ENCODE results near the gene ZNF605. TPM values are rescaled to one million over a fixed set of nuclear protein-coding genes. Genes with fewer than 3 reads are reported as not detected.

ZNF605 gene
- total RNA-seq, 1 experiment from 2014 or later = 20.6 TPM

DNA sequence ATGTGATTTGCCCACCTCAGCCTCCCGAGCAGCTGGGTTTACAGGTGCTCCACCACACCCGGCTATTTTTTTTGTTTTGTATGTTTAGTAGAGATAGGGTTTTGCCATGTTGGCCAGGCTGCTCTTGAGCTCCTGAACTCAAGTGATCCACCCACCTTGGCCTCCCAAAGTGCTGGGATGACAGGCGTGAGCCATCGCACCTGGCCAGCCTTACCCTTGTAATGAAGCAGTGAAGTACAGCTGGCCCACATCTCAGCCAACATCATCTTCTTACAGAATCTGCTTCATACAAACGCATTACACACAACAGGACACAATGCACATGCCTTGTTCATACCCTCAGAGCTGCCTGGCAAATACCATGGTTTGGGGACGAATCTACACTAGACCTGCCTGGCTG is 37.4 kb downstream of the ZNF605 start:
- H3K9me3 ChIP-seq (ENCODE audit: control insufficient read depth, insufficient read depth, low read depth, low read length) = peaks cover 49% of the 10 kb centered on the region
- no peak overlapping the region for H3K27ac ChIP-seq (ENCODE audit: low read length)
- TF ChIP-seq TCF7L2 (IDR thresholded peaks at IDR 0.05; ENCODE audit: low read depth, low read length) (no peak), POLR2AphosphoS5 (IDR thresholded peaks at IDR 0.05; ENCODE audit: low read depth, low read length) (no peak), SIN3A (IDR thresholded peaks at IDR 0.05; ENCODE audit: borderline replicate concordance, insufficient read depth, low read depth, low read length) (no peak)
- TF ChIP-seq, protein P1, sequence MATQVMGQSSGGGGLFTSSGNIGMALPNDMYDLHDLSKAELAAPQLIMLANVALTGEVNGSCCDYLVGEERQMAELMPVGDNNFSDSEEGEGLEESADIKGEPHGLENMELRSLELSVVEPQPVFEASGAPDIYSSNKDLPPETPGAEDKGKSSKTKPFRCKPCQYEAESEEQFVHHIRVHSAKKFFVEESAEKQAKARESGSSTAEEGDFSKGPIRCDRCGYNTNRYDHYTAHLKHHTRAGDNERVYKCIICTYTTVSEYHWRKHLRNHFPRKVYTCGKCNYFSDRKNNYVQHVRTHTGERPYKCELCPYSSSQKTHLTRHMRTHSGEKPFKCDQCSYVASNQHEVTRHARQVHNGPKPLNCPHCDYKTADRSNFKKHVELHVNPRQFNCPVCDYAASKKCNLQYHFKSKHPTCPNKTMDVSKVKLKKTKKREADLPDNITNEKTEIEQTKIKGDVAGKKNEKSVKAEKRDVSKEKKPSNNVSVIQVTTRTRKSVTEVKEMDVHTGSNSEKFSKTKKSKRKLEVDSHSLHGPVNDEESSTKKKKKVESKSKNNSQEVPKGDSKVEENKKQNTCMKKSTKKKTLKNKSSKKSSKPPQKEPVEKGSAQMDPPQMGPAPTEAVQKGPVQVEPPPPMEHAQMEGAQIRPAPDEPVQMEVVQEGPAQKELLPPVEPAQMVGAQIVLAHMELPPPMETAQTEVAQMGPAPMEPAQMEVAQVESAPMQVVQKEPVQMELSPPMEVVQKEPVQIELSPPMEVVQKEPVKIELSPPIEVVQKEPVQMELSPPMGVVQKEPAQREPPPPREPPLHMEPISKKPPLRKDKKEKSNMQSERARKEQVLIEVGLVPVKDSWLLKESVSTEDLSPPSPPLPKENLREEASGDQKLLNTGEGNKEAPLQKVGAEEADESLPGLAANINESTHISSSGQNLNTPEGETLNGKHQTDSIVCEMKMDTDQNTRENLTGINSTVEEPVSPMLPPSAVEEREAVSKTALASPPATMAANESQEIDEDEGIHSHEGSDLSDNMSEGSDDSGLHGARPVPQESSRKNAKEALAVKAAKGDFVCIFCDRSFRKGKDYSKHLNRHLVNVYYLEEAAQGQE (IDR thresholded peaks at IDR 0.05; ENCODE audit: insufficient read depth in 1 of 2, low read depth in 2 of 2, low read length in 1 of 2) = no peak
- TF ChIP-seq, protein P2, sequence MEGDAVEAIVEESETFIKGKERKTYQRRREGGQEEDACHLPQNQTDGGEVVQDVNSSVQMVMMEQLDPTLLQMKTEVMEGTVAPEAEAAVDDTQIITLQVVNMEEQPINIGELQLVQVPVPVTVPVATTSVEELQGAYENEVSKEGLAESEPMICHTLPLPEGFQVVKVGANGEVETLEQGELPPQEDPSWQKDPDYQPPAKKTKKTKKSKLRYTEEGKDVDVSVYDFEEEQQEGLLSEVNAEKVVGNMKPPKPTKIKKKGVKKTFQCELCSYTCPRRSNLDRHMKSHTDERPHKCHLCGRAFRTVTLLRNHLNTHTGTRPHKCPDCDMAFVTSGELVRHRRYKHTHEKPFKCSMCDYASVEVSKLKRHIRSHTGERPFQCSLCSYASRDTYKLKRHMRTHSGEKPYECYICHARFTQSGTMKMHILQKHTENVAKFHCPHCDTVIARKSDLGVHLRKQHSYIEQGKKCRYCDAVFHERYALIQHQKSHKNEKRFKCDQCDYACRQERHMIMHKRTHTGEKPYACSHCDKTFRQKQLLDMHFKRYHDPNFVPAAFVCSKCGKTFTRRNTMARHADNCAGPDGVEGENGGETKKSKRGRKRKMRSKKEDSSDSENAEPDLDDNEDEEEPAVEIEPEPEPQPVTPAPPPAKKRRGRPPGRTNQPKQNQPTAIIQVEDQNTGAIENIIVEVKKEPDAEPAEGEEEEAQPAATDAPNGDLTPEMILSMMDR (IDR thresholded peaks at IDR 0.05) = no peak
- DNase-seq (ENCODE audit: low read depth, low spot score) (no peak), ATAC-seq (no peak)
- H3K27me3 ChIP-seq (ENCODE audit: control insufficient read depth, insufficient read depth, low read length) = no peaks in the 10 kb centered on the region
- CTCF ChIA-PET = no interaction called here
- BruUV-seq (replicated peaks) = no TSS peak
- no peaks in the 10 kb centered on the region for H3K4me1 ChIP-seq (ENCODE audit: control insufficient read depth, insufficient read depth, low read length)
- in situ Hi-C loops (cut with HindIII; ENCODE audit: low pct_unique_long_range_greater_than_20kb, low sequenced_read_pairs) (no loop called here), intact Hi-C loops (cut with micrococcal nuclease; ENCODE audit: unreplicated experiment) (no loop called here)
- no peaks in the 10 kb centered on the region for H3K36me3 ChIP-seq (ENCODE audit: control insufficient read depth, insufficient read depth, low read length)
- POLR2A ChIA-PET = no interaction called here
- H3K4me3 ChIP-seq (ENCODE audit: low read depth in 2 of 2, low read length in 2 of 2) = no peak overlapping the region

DNA sequence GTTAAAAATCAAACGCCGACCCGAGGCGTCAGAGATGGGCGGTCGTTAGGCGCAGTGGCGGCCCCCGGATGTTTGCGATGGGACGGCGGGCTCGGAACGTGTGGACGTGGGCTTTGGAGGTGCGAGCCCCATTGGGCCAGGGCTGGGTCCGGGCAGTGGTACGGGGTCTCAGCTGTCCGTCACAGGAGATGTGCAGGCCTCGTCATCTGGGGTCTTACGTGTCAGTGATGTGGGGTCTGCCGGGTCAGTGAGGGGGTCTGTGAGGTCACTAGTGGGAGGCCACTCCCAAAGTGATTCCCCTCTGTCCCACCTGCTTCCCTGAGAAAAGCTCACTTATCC is 47.1 kb downstream of the ZNF605 start:
- intact Hi-C loops (cut with micrococcal nuclease; ENCODE audit: unreplicated experiment) = no loop called here
- DNase-seq (ENCODE audit: low read depth, low spot score) = no peak
- Histone ChIP-seq H3K4me3 (ENCODE audit: low read depth in 2 of 2, low read length in 2 of 2) (peak overlapping the region in 1 of 2 experiments; percentile 28; a peak in 1 of 4 replicates), H3K4me1 (ENCODE audit: control insufficient read depth, insufficient read depth, low read length) (no peaks in the 10 kb centered on the region), H3K9me3 (ENCODE audit: control insufficient read depth, insufficient read depth, low read depth, low read length) (peaks cover 13% of the 10 kb centered on the region; the same call in 1 of the 2 replicates), H3K27ac (ENCODE audit: low read length) (no peak overlapping the region), H3K27me3 (ENCODE audit: control insufficient read depth, insufficient read depth, low read length) (no peaks in the 10 kb centered on the region), H3K36me3 (ENCODE audit: control insufficient read depth, insufficient read depth, low read length) (no peaks in the 10 kb centered on the region)
- POLR2A ChIA-PET = no interaction called here
- ATAC-seq = no peak
- BruUV-seq (replicated peaks) = no TSS peak
- in situ Hi-C loops (cut with HindIII; ENCODE audit: low pct_unique_long_range_greater_than_20kb, low sequenced_read_pairs) = no loop called here
- CTCF ChIA-PET = no interaction called here
- TF ChIP-seq POLR2AphosphoS5 (IDR thresholded peaks at IDR 0.05; ENCODE audit: low read depth, low read length) = no peak
- no peak for TF ChIP-seq SIN3A (IDR thresholded peaks at IDR 0.05; ENCODE audit: borderline replicate concordance, insufficient read depth, low read depth, low read length)
- TF ChIP-seq, protein P1 (IDR thresholded peaks at IDR 0.05; ENCODE audit: insufficient read depth in 1 of 2, low read depth in 2 of 2, low read length in 1 of 2) = no peak
- no peak for TF ChIP-seq TCF7L2 (IDR thresholded peaks at IDR 0.05; ENCODE audit: low read depth, low read length)

Data from Panc1 (cell line).